MCF 10A (cell line): ENCODE data around the gene C1orf94. TPM values are rescaled to one million over a fixed set of nuclear protein-coding genes. Genes with fewer than 3 reads are reported as not detected.

Experiments used
- BruUV-seq: library from RNA; stranded (reverse); fragments of 400-500 nt; replicated peaks from 2 replicates; lab custom pipeline; 2021; lab: Mats Ljungman, UMichigan
- CTCF ChIA-PET: fragments of 300-600 bp; sonication (Branson Sonifier 250); formaldehyde crosslinking; extraction: SDS; loops from one replicate; lab custom pipeline; 2021; ENCODE audit warnings: antibody characterized with exemption, inconsistent platforms; lab: Yijun Ruan, JAX
- POLR2A ChIA-PET: fragments of 300-600, 350-650 bp; sonication (Branson Sonifier 250); formaldehyde crosslinking; extraction: SDS; loops from one replicate; lab custom pipeline; 2020; ENCODE audit warnings: antibody characterized with exemption, inconsistent platforms; lab: Yijun Ruan, JAX
- DNase-seq: peaks from one replicate; pipeline ENCODE4 v3.0.0-alpha.2; 2018; ENCODE audit not compliant: unreplicated experiment
- H3K27ac Mint-ChIP-seq: one replicate; pipeline ENCODE4 v1.8.0; 2022; ENCODE audit warnings: mild to moderate bottlenecking, low read depth, mixed read lengths; ENCODE audit not compliant: unreplicated experiment
- H3K27me3 Mint-ChIP-seq: one replicate; pipeline ENCODE4 v1.8.0; 2022; ENCODE audit warnings: mixed read lengths; ENCODE audit not compliant: insufficient read depth, unreplicated experiment
- H3K36me3 Mint-ChIP-seq: one replicate; pipeline ENCODE4 v1.8.0; 2022; ENCODE audit warnings: mild to moderate bottlenecking, moderate library complexity, mixed read lengths; ENCODE audit not compliant: insufficient read depth, unreplicated experiment
- H3K4me1 Mint-ChIP-seq: one replicate; pipeline ENCODE4 v1.8.0; 2022; ENCODE audit warnings: mixed read lengths; ENCODE audit not compliant: insufficient read depth, unreplicated experiment
- H3K4me3 Mint-ChIP-seq: one replicate; pipeline ENCODE4 v1.8.0; 2022; ENCODE audit warnings: mild to moderate bottlenecking, moderate library complexity, mixed read lengths; ENCODE audit not compliant: unreplicated experiment
- H3K9me3 Mint-ChIP-seq: one replicate; pipeline ENCODE4 v1.8.0; 2022; ENCODE audit warnings: mixed read lengths; ENCODE audit not compliant: unreplicated experiment
- intact Hi-C: fragments of 100-400 bp; cut with micrococcal nuclease; formaldehyde crosslinking; loops from 2 replicates; pipeline ENCODE4 v1.14.1; 2022
- total RNA-seq: library from RNA; stranded (reverse); gene quantifications from 2 replicates; pipeline ENCODE4 v1.2.3, GENCODE V29; 2022
- TF ChIP-seq, protein P1 (sequence below): fragments of 200-600 bp; IDR thresholded peaks from one replicate; pipeline ENCODE4 v1.8.0; 2022; ENCODE audit warnings: antibody characterized with exemption, mild to moderate bottlenecking; ENCODE audit not compliant: unreplicated experiment

The C1orf94 gene
- total RNA-seq, 1 experiment from 2014 or later: not detected

DNA sequence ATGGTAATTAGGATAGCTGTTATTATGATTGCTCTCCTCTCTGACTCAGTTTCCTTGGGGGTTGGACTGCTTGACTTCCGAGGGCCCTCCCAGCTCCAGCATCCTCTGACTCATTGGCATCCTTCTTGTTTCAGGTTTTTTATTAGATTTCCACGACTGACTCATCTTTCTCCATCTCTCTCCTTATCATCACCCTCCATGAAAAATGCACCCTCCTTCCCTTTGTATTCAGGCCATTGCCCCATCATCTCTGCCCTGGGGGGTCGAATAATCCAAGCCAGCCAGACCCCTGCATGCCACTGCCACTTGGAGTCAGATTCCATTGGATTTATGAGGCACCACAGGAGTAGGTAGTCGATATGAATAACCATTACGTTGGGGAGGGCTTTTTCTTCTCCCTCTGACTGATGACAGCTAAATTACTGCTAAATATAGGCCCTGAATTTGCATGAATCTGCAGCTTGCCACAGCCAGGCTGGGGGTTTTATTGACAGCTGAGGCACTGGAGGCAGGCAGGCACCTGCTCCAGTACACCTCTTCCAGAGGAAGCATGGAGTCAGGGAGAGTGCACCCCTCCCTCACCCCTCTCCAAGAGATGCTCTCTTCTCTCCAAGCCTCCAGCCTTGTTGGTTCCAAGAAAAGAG lies 91.7 kb downstream of the C1orf94 start:
- peaks cover 48% of the 10 kb centered on the region for H3K9me3 Mint-ChIP-seq
- no peak overlapping the region for H3K27ac Mint-ChIP-seq
- POLR2A ChIA-PET: no interaction called here
- DNase-seq: no peak
- H3K36me3 Mint-ChIP-seq: no peaks in the 10 kb centered on the region
- intact Hi-C loops: no loop called here
- no peaks in the 10 kb centered on the region for H3K27me3 Mint-ChIP-seq
- CTCF ChIA-PET: interaction anchor here (0.6 to 1.6 kb wide), 2 partner anchors 13 to 154 kb away, joined by 3 to 4 read pairs; no protein-coding TSS in a partner anchor
- TF ChIP-seq, protein P1, sequence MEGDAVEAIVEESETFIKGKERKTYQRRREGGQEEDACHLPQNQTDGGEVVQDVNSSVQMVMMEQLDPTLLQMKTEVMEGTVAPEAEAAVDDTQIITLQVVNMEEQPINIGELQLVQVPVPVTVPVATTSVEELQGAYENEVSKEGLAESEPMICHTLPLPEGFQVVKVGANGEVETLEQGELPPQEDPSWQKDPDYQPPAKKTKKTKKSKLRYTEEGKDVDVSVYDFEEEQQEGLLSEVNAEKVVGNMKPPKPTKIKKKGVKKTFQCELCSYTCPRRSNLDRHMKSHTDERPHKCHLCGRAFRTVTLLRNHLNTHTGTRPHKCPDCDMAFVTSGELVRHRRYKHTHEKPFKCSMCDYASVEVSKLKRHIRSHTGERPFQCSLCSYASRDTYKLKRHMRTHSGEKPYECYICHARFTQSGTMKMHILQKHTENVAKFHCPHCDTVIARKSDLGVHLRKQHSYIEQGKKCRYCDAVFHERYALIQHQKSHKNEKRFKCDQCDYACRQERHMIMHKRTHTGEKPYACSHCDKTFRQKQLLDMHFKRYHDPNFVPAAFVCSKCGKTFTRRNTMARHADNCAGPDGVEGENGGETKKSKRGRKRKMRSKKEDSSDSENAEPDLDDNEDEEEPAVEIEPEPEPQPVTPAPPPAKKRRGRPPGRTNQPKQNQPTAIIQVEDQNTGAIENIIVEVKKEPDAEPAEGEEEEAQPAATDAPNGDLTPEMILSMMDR: no peak
- BruUV-seq: no TSS peak
- no peak overlapping the region for H3K4me3 Mint-ChIP-seq
- no peaks in the 10 kb centered on the region for H3K4me1 Mint-ChIP-seq

Other genes starting within 250 kb of the C1orf94 start
- gene CSMD2, start 11.7 kb upstream of the C1orf94 start, total RNA-seq: not detected in 2 replicates